ENCODE results near the gene IRF7. TPM values are rescaled to one million over a fixed set of nuclear protein-coding genes. Genes with fewer than 3 reads are reported as not detected.
"Not testable (repeated sequence)": the region's sequence is repeated elsewhere in the genome, so short reads cannot be mapped to it uniquely, and the experiment has no call there.

Gene IRF7
- total RNA-seq, 1 donor from 2014 or later, result 10.3 TPM

- TF ChIP-seq CTCF (IDR thresholded peaks at IDR 0.05; ENCODE audit: borderline replicate concordance), result no peak
- peaks cover 15% of the 10 kb centered on the region for H3K4me1 ChIP-seq
- intact Hi-C loops (cut with micrococcal nuclease), result loop anchor here (10.0 kb wide), 1 partner anchor 65 kb away; no protein-coding TSS in a partner anchor
- H3K36me3 ChIP-seq, result peaks cover 53% of the 10 kb centered on the region
- no peaks in the 10 kb centered on the region for H3K9me3 ChIP-seq (replicated peaks)
- H3K27ac ChIP-seq (replicated peaks), result no peak overlapping the region
- no peaks in the 10 kb centered on the region for H3K27me3 ChIP-seq (ENCODE audit: low read depth)
- H3K4me3 ChIP-seq, result no peak overlapping the region
- DNase-seq, result no peak
Measured at GRCh38 chr11:659532-660085, 43.9 kb upstream of the IRF7 start.

GRCh38 chr11:657691-658126 is 42.0 kb upstream of the IRF7 start:
- intact Hi-C loops (cut with micrococcal nuclease), result no loop called here
- TF ChIP-seq CTCF (IDR thresholded peaks at IDR 0.05; ENCODE audit: borderline replicate concordance), result no peak
- Histone ChIP-seq H3K27ac (replicated peaks) (no peak overlapping the region), H3K9me3 (replicated peaks) (no peaks in the 10 kb centered on the region), H3K36me3 (peaks cover 48% of the 10 kb centered on the region), H3K27me3 (ENCODE audit: low read depth) (no peaks in the 10 kb centered on the region), H3K4me1 (peaks cover 11% of the 10 kb centered on the region), H3K4me3 (no peak overlapping the region)
- no peak for DNase-seq

- intact Hi-C loops (cut with micrococcal nuclease), result no loop called here
- H3K36me3 ChIP-seq, result peaks cover 50% of the 10 kb centered on the region
- H3K27ac ChIP-seq (replicated peaks), result no peak overlapping the region
- H3K4me3 ChIP-seq, result no peak overlapping the region
- peaks cover 8% of the 10 kb centered on the region for H3K4me1 ChIP-seq
- H3K27me3 ChIP-seq (ENCODE audit: low read depth), result no peaks in the 10 kb centered on the region
- TF ChIP-seq CTCF (IDR thresholded peaks at IDR 0.05; ENCODE audit: borderline replicate concordance), result no peak
- no peak for DNase-seq
- H3K9me3 ChIP-seq (replicated peaks), result no peaks in the 10 kb centered on the region
Measured at GRCh38 chr11:656866-657265, 41.1 kb upstream of the IRF7 start.

GRCh38 chr11:656426-656825 is 40.7 kb upstream of the IRF7 start:
- no peaks in the 10 kb centered on the region for H3K27me3 ChIP-seq (ENCODE audit: low read depth)
- H3K9me3 ChIP-seq (replicated peaks), result no peaks in the 10 kb centered on the region
- peaks cover 54% of the 10 kb centered on the region for H3K36me3 ChIP-seq
- no peak for DNase-seq
- H3K27ac ChIP-seq (replicated peaks), result no peak overlapping the region
- intact Hi-C loops (cut with micrococcal nuclease), result no loop called here
- H3K4me3 ChIP-seq, result no peak overlapping the region
- H3K4me1 ChIP-seq, result peaks cover 7% of the 10 kb centered on the region
- no peak for TF ChIP-seq CTCF (IDR thresholded peaks at IDR 0.05; ENCODE audit: borderline replicate concordance)

GRCh38 chr11:655036-655726 is 39.4 kb upstream of the IRF7 start:
- Histone ChIP-seq H3K36me3 (peaks cover 61% of the 10 kb centered on the region), H3K27me3 (ENCODE audit: low read depth) (no peaks in the 10 kb centered on the region)
- no peak for TF ChIP-seq CTCF (IDR thresholded peaks at IDR 0.05; ENCODE audit: borderline replicate concordance)

GRCh38 chr11:654444-654843 is 38.7 kb upstream of the IRF7 start:
- DNase-seq; H3K27ac ChIP-seq (replicated peaks); intact Hi-C loops (cut with micrococcal nuclease); H3K27me3 ChIP-seq (ENCODE audit: low read depth); H3K9me3 ChIP-seq (replicated peaks); H3K4me3 ChIP-seq; H3K4me1 ChIP-seq: not testable (repeated sequence)
- peaks cover 53% of the 10 kb centered on the region for H3K36me3 ChIP-seq

More at GRCh38 chr11:655036-655726, 39.4 kb upstream of the IRF7 start:
- no peak for DNase-seq
- intact Hi-C loops (cut with micrococcal nuclease), result no loop called here
- H3K4me3 ChIP-seq, result no peak overlapping the region
- no peak overlapping the region for H3K27ac ChIP-seq (replicated peaks)
- no peaks in the 10 kb centered on the region for H3K4me1 ChIP-seq
- H3K9me3 ChIP-seq (replicated peaks), result no peaks in the 10 kb centered on the region
